ENCODE results near the gene ARID4B. TPM values are rescaled to one million over a fixed set of nuclear protein-coding genes. Genes with fewer than 3 reads are reported as not detected.
"Not testable (repeated sequence)": the region's sequence is repeated elsewhere in the genome, so short reads cannot be mapped to it uniquely, and the experiment has no call there.

ARID4B gene
- total RNA-seq, 2 experiments from 2014 or later: 43.3 to 45.7 TPM

- H3K9me3 Mint-ChIP-seq (ENCODE audit: insufficient read depth): peaks cover 7% of the 10 kb centered on the region
- H3K4me1 Mint-ChIP-seq (ENCODE audit: low read depth): peaks cover 41% of the 10 kb centered on the region
- H3K27ac Mint-ChIP-seq: peak overlapping the region; percentile 20
- H3K4me3 Mint-ChIP-seq: no peak overlapping the region
- H3K36me3 Mint-ChIP-seq (ENCODE audit: low read depth): peaks cover 19% of the 10 kb centered on the region
- ChIA-PET CTCF (no interaction called here), POLR2A (no interaction called here)
- DNase-seq (no peak), ATAC-seq (no peak)
- no peaks in the 10 kb centered on the region for H3K27me3 Mint-ChIP-seq (ENCODE audit: low read depth)
Observed at GRCh38 chr1:235295902-235296350, 32.1 kb downstream of the ARID4B start.

DNA sequence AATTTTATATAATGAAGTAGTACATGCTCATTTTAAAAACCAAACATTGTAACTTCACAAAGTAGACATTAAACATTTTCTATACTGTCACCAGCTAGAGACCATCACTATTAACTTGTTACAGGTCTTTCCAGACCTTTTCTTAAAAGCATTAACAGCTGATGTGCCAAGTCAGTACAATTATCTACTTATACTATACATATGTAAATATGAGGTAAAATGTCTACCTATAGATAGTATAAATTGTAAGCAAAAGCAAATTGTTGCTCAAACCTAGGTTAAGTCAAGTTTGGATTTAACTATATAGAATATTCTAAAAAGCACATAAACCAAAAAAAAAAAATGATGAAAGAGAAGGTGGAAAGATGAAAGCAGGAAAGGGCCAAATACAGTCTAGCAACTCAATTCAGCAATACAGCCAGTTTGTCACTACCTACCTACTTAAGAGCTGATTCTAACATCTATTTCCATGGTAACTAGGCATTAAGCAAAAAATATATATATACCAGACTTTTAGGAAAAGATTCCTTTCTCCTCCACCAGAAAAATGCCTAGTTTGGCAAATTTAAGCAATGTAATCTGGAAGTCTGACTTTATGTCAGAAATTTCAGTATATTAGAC, 34.5 kb downstream of the ARID4B start:
- POLR2A ChIA-PET: interaction anchor here (0.6 to 1.5 kb wide), 2 partner anchors 9 to 34 kb away, joined by 4 read pairs; no protein-coding TSS in a partner anchor
- peaks cover 29% of the 10 kb centered on the region for H3K4me1 Mint-ChIP-seq (ENCODE audit: low read depth)

DNA sequence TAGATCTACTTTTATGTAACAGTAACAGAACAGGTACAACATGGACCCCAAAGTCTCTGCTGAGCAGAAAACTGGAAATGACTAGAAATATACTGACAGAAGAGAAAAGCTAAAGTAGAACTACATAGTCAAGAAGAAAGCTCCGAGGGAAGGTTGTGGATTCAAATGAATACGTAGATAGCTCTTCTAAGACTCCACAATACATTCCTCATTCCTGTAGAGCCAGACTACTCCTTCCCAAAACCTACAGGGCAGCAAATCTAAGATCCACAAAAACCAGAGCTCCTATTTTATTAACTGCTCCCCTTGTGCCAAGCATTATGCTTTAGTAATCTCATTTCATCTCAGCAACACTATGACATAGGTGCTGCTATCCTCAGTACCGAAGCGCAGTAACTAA, 35.2 kb downstream of the ARID4B start:
- CTCF ChIA-PET: no interaction called here

More for the DNA sequence above, 34.5 kb downstream of the ARID4B start:
- Mint-ChIP-seq H3K9me3 (ENCODE audit: insufficient read depth) (peaks cover 7% of the 10 kb centered on the region), H3K4me3 (no peak overlapping the region), H3K27me3 (ENCODE audit: low read depth) (no peaks in the 10 kb centered on the region), H3K36me3 (ENCODE audit: low read depth) (peaks cover 21% of the 10 kb centered on the region), H3K27ac (no peak overlapping the region)
- DNase-seq (no peak), ATAC-seq (no peak)
- CTCF ChIA-PET: no interaction called here

GRCh38 chr1:235291599-235292091, 36.3 kb downstream of the ARID4B start:
- ATAC-seq (no peak), DNase-seq (no peak)
- no peak overlapping the region for H3K27ac Mint-ChIP-seq
- peaks cover 21% of the 10 kb centered on the region for H3K4me1 Mint-ChIP-seq (ENCODE audit: low read depth)
- H3K4me3 Mint-ChIP-seq: no peak overlapping the region
- H3K36me3 Mint-ChIP-seq (ENCODE audit: low read depth): peaks cover 14% of the 10 kb centered on the region
- no peaks in the 10 kb centered on the region for H3K9me3 Mint-ChIP-seq (ENCODE audit: insufficient read depth)
- H3K27me3 Mint-ChIP-seq (ENCODE audit: low read depth): no peaks in the 10 kb centered on the region
- ChIA-PET POLR2A (no interaction called here), CTCF (interaction anchor here (1.5 kb wide), 1 partner anchor 23 kb away, joined by 4 read pairs; no protein-coding TSS in a partner anchor)

More for the DNA sequence above, 35.2 kb downstream of the ARID4B start:
- POLR2A ChIA-PET: interaction anchor here (1.5 kb wide), 1 partner anchor 9 kb away, joined by 4 read pairs; no protein-coding TSS in a partner anchor
- DNase-seq (no peak), ATAC-seq (no peak)
- H3K27ac Mint-ChIP-seq: no peak overlapping the region
- H3K36me3 Mint-ChIP-seq (ENCODE audit: low read depth): peaks cover 19% of the 10 kb centered on the region
- peaks cover 26% of the 10 kb centered on the region for H3K4me1 Mint-ChIP-seq (ENCODE audit: low read depth)
- no peak overlapping the region for H3K4me3 Mint-ChIP-seq
- H3K27me3 Mint-ChIP-seq (ENCODE audit: low read depth): no peaks in the 10 kb centered on the region
- H3K9me3 Mint-ChIP-seq (ENCODE audit: insufficient read depth): peaks cover 7% of the 10 kb centered on the region

DNA sequence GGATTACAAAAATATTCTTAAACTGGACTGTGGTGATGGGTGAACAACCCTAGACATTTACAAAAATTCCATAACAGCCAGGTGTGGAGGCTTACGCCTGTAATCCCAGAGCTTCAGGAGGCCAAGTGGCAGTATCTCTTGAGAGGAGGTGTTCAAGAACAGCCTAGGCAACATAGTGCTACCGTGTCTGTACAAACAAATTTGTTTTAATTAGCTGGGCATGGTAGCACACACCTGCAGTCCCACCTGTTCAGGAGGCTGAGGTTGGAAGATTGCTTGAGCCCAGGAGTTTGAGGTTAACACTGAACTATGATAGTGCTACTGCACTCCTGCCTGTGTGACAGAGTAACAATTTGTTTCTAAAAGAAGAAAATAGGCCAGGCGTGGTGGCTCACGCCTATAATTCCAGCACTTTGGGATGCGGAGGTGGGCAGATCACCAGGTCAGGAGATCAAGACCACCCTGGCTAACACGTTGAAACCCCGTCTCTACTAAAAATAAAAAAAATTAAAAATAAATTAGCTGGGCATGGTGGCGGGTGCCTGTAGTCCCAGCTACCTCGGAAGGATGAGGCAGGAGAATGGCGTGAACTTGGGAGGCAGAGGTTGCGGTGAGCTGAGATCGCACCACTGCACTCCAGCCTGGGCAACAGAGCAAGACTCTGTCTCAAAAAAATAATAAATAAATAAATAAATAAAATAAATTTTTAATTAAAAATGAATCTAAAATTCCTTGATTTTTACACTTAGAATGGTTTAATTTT, 37.1 kb downstream of the ARID4B start:
- Mint-ChIP-seq H3K9me3 (ENCODE audit: insufficient read depth) (no peaks in the 10 kb centered on the region), H3K27ac (no peak overlapping the region), H3K4me3 (no peak overlapping the region)

GRCh38 chr1:235289859-235290739, 37.9 kb downstream of the ARID4B start:
- ChIA-PET POLR2A (no interaction called here), CTCF (interaction anchor here (1.8 kb wide), 1 partner anchor 15 kb away, joined by 6 read pairs; no protein-coding TSS in a partner anchor)
- H3K4me1 Mint-ChIP-seq (ENCODE audit: low read depth): peaks cover 26% of the 10 kb centered on the region
- peaks cover 14% of the 10 kb centered on the region for H3K36me3 Mint-ChIP-seq (ENCODE audit: low read depth)
- no peaks in the 10 kb centered on the region for H3K9me3 Mint-ChIP-seq (ENCODE audit: insufficient read depth)
- H3K4me3 Mint-ChIP-seq: no peak overlapping the region
- no peaks in the 10 kb centered on the region for H3K27me3 Mint-ChIP-seq (ENCODE audit: low read depth)
- ATAC-seq (no peak), DNase-seq (no peak)
- H3K27ac Mint-ChIP-seq: no peak overlapping the region

More for the DNA sequence above, 37.1 kb downstream of the ARID4B start:
- Mint-ChIP-seq H3K27me3 (ENCODE audit: low read depth) (no peaks in the 10 kb centered on the region), H3K4me1 (ENCODE audit: low read depth) (peaks cover 25% of the 10 kb centered on the region), H3K36me3 (ENCODE audit: low read depth) (peaks cover 14% of the 10 kb centered on the region)
- ATAC-seq (peak; percentile 36), DNase-seq (no peak)
- CTCF ChIA-PET: interaction anchor here (1.5 kb wide), 1 partner anchor 24 kb away, joined by 4 read pairs; no protein-coding TSS in a partner anchor
- POLR2A ChIA-PET: no interaction called here

GRCh38 chr1:235287208-235287882, 40.6 kb downstream of the ARID4B start:
- Mint-ChIP-seq H3K4me1 (ENCODE audit: low read depth) (peaks cover 19% of the 10 kb centered on the region), H3K36me3 (ENCODE audit: low read depth) (peaks cover 14% of the 10 kb centered on the region), H3K4me3 (no peak overlapping the region), H3K27ac (no peak overlapping the region), H3K27me3 (ENCODE audit: low read depth) (no peaks in the 10 kb centered on the region), H3K9me3 (ENCODE audit: insufficient read depth) (no peaks in the 10 kb centered on the region)
- ATAC-seq: no peak
- CTCF ChIA-PET: interaction anchor here (0.6 to 1.1 kb wide), 2 partner anchors 98 to 130 kb away, joined by 3 read pairs; no protein-coding TSS in a partner anchor
- DNase-seq: no peak
- POLR2A ChIA-PET: no interaction called here

- Mint-ChIP-seq H3K4me3 (no peak overlapping the region), H3K36me3 (ENCODE audit: low read depth) (peaks cover 13% of the 10 kb centered on the region), H3K9me3 (ENCODE audit: insufficient read depth) (no peaks in the 10 kb centered on the region), H3K27me3 (ENCODE audit: low read depth) (no peaks in the 10 kb centered on the region), H3K27ac (no peak overlapping the region), H3K4me1 (ENCODE audit: low read depth) (peaks cover 21% of the 10 kb centered on the region)
- ChIA-PET CTCF (no interaction called here), POLR2A (no interaction called here)
- ATAC-seq (no peak), DNase-seq (no peak)
Observed at GRCh38 chr1:235286667-235287066, 41.3 kb downstream of the ARID4B start.

- no peak overlapping the region for H3K27ac Mint-ChIP-seq
- H3K4me3 Mint-ChIP-seq: no peak overlapping the region
- CTCF ChIA-PET: no interaction called here
- no peaks in the 10 kb centered on the region for H3K9me3 Mint-ChIP-seq (ENCODE audit: insufficient read depth)
- H3K36me3 Mint-ChIP-seq (ENCODE audit: low read depth): peaks cover 13% of the 10 kb centered on the region
- peaks cover 23% of the 10 kb centered on the region for H3K4me1 Mint-ChIP-seq (ENCODE audit: low read depth)
- H3K27me3 Mint-ChIP-seq (ENCODE audit: low read depth): no peaks in the 10 kb centered on the region
- DNase-seq (no peak), ATAC-seq (no peak)
- POLR2A ChIA-PET: interaction anchor here (1.2 kb wide), 1 partner anchor 9 kb away, joined by 4 read pairs; no protein-coding TSS in a partner anchor
Observed at GRCh38 chr1:235284231-235284769, 43.7 kb downstream of the ARID4B start.

- CTCF ChIA-PET; H3K4me3 Mint-ChIP-seq; DNase-seq; H3K9me3 Mint-ChIP-seq (ENCODE audit: insufficient read depth); H3K27ac Mint-ChIP-seq; H3K27me3 Mint-ChIP-seq (ENCODE audit: low read depth); ATAC-seq: not testable (repeated sequence)
- peaks cover 13% of the 10 kb centered on the region for H3K36me3 Mint-ChIP-seq (ENCODE audit: low read depth)
- peaks cover 23% of the 10 kb centered on the region for H3K4me1 Mint-ChIP-seq (ENCODE audit: low read depth)
- POLR2A ChIA-PET: interaction anchor here (1.2 kb wide), 1 partner anchor 9 kb away, joined by 4 read pairs; no protein-coding TSS in a partner anchor
Observed at GRCh38 chr1:235283636-235284035, 44.3 kb downstream of the ARID4B start.

GRCh38 chr1:235280467-235280866, 47.5 kb downstream of the ARID4B start:
- POLR2A ChIA-PET: interaction anchor here (1.1 kb wide), 1 partner anchor 8 kb away, joined by 3 read pairs; no protein-coding TSS in a partner anchor
- peaks cover 29% of the 10 kb centered on the region for H3K4me1 Mint-ChIP-seq (ENCODE audit: low read depth)
- H3K4me3 Mint-ChIP-seq: no peak overlapping the region
- no peak overlapping the region for H3K27ac Mint-ChIP-seq
- CTCF ChIA-PET: no interaction called here
- DNase-seq: no peak
- H3K36me3 Mint-ChIP-seq (ENCODE audit: low read depth): peaks cover 7% of the 10 kb centered on the region
- ATAC-seq: no peak
- no peaks in the 10 kb centered on the region for H3K9me3 Mint-ChIP-seq (ENCODE audit: insufficient read depth)
- H3K27me3 Mint-ChIP-seq (ENCODE audit: low read depth): no peaks in the 10 kb centered on the region
